Measurements from ENCODE around the gene IQCE.

- TF ChIP-seq CTCF (IDR thresholded peaks at IDR 0.05; ENCODE audit: low read depth, low read length, poor library complexity, severe bottlenecking), result peak; percentile 34
- no peak for TF ChIP-seq EZH2phosphoT487 (IDR thresholded peaks at IDR 0.05; ENCODE audit: borderline replicate concordance, low read length)
These were observed 102.3 kb downstream of the IQCE start for GRCh38 chr7:2661096-2661449.

Measured in DOHH2 (cell line).